ENCODE results near the gene OR6C76.
"Not testable (repeated sequence)": the region's sequence is repeated elsewhere in the genome, so short reads cannot be mapped to it uniquely, and the experiment has no call there.

Gene OR6C76

DNA sequence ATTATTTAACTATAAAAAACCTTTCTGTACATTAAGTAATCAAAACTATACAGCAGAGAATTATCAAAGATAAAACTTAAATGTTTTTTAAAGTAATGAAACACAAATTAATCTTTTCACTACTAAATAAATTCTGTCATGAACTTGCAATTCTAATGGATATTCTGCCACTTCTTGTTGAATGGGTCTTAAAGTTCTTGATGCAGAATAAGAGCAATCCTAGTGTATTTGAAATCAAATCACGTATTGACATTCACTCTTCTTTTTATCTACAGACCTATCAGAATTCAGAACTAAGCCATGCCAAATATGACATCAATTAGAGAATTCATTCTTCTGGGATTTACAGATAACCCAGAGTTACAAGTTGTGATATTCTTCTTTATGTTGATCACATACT lies 25.8 kb upstream of the OR6C76 start, which contains the start of gene OR6C65:
TSS of gene OR6C65 (plus strand) at position 301 of the 400 bp plus-strand sequence. CDS start at position 301, 0 bp downstream.
- no peak for DNase-seq (ENCODE audit: low spot score)
- WGBS, 2 donors (ENCODE audit: extremely low coverage in 2 of 2, insufficient read length in 2 of 2, insufficient replicate concordance in 1 of 2), result no CpG with 5 or more reads among the region's 1 CpG
- H3K23ac ChIP-seq (ENCODE audit: low read depth, low read length, poor library complexity), result no peak within 1 kb of the TSS
- no peak within 1 kb of the TSS for H2AK5ac ChIP-seq (ENCODE audit: low read depth, low read length)
- no peak within 1 kb of the TSS for H2BK120ac ChIP-seq (ENCODE audit: low read depth, low read length)
- H3K9ac ChIP-seq (ENCODE audit: low read depth, low read length, poor library complexity), result no peak within 1 kb of the TSS
- H2BK15ac ChIP-seq (ENCODE audit: low read length), result no peak within 1 kb of the TSS
- H2BK12ac ChIP-seq (ENCODE audit: low read length), result no peak within 1 kb of the TSS
- H4K8ac ChIP-seq (ENCODE audit: low read depth, low read length), result no peak within 1 kb of the TSS
- no peak within 1 kb of the TSS for H3K4me3 ChIP-seq (ENCODE audit: low read length in 2 of 2)
- no peaks in the 10 kb centered on the region for H3K27me3 ChIP-seq (ENCODE audit: control insufficient read depth in 3 of 3, insufficient read depth in 3 of 3, low read depth in 1 of 3, low read length in 3 of 3)
- H3K18ac ChIP-seq (ENCODE audit: low read length), result no peak within 1 kb of the TSS
- no peak within 1 kb of the TSS for H2BK5ac ChIP-seq (ENCODE audit: low read length)
- no peaks in the 10 kb centered on the region for H3K4me1 ChIP-seq (ENCODE audit: control insufficient read depth in 2 of 2, insufficient read depth in 1 of 2, low read depth in 1 of 2, low read length in 2 of 2)
- H3K9me3 ChIP-seq (replicated peaks in 1 of 2; ENCODE audit: control insufficient read depth in 2 of 2, insufficient read depth in 1 of 2, low read depth in 1 of 2, low read length in 2 of 2), result no peaks in the 10 kb centered on the region
- H3K4ac ChIP-seq (ENCODE audit: low read length), result no peak within 1 kb of the TSS
- H4K91ac ChIP-seq (ENCODE audit: low read depth, low read length, poor library complexity), result no peak within 1 kb of the TSS
- no peak within 1 kb of the TSS for H3K27ac ChIP-seq (replicated peaks; ENCODE audit: low read length)
- no peak within 1 kb of the TSS for H2AFZ ChIP-seq (ENCODE audit: low read length)
- H3K36me3 ChIP-seq (replicated peaks in 1 of 2; ENCODE audit: control insufficient read depth in 2 of 2, insufficient read depth in 2 of 2, low read length in 2 of 2), result no peaks in the 10 kb centered on the region
- H3K4me2 ChIP-seq (ENCODE audit: insufficient read depth, low read length, poor library complexity, severe bottlenecking), result no peak within 1 kb of the TSS
- H3K79me1 ChIP-seq (ENCODE audit: low read depth, low read length), result no peaks in the 10 kb centered on the region
- no peak within 1 kb of the TSS for H3K14ac ChIP-seq (ENCODE audit: low read length)

DNA sequence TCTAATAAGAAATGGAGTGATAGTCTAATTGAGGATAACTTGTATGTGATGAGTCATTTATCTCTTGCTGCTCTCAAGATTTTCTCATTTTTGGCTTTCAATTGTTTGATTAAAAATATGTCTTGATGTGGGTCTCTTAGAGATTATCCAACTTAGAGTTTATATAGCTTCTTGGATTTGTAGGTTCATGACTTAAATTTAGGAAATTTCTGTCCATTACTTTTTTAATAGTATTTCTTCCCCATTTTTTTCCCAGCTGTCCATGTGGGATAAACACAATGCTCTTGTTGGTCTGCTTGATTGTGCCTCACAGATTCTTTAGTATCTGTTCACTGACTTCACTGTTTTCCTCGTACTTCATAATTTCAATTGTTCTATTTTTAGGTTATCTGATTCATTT lies 18.2 kb upstream of the OR6C76 start:
- Histone ChIP-seq H3K27ac (replicated peaks; ENCODE audit: low read length) (no peak overlapping the region), H2AK5ac (ENCODE audit: low read depth, low read length) (no peak overlapping the region), H3K36me3 (replicated peaks in 1 of 2; ENCODE audit: control insufficient read depth in 2 of 2, insufficient read depth in 2 of 2, low read length in 2 of 2) (no peaks in the 10 kb centered on the region), H3K4me1 (ENCODE audit: control insufficient read depth in 2 of 2, insufficient read depth in 1 of 2, low read depth in 1 of 2, low read length in 2 of 2) (no peaks in the 10 kb centered on the region), H4K8ac (ENCODE audit: low read depth, low read length) (no peak overlapping the region), H3K14ac (ENCODE audit: low read length) (no peak overlapping the region), H4K91ac (ENCODE audit: low read depth, low read length, poor library complexity) (no peak overlapping the region), H2AFZ (ENCODE audit: low read length) (no peak overlapping the region), H3K4me2 (ENCODE audit: insufficient read depth, low read length, poor library complexity, severe bottlenecking) (no peak overlapping the region), H3K9me3 (replicated peaks in 1 of 2; ENCODE audit: control insufficient read depth in 2 of 2, insufficient read depth in 1 of 2, low read depth in 1 of 2, low read length in 2 of 2) (no peaks in the 10 kb centered on the region), H3K9ac (ENCODE audit: low read depth, low read length, poor library complexity) (no peak overlapping the region), H3K4me3 (ENCODE audit: low read length in 2 of 2) (no peak overlapping the region), H3K23ac (ENCODE audit: low read depth, low read length, poor library complexity) (no peak overlapping the region), H2BK15ac (ENCODE audit: low read length) (no peak overlapping the region), H3K18ac (ENCODE audit: low read length) (no peak overlapping the region), H2BK5ac (ENCODE audit: low read length) (no peak overlapping the region), H3K79me1 (ENCODE audit: low read depth, low read length) (no peaks in the 10 kb centered on the region), H3K27me3 (ENCODE audit: control insufficient read depth in 3 of 3, insufficient read depth in 3 of 3, low read depth in 1 of 3, low read length in 3 of 3) (no peaks in the 10 kb centered on the region), H2BK12ac (ENCODE audit: low read length) (no peak overlapping the region), H3K4ac (ENCODE audit: low read length) (no peak overlapping the region), H2BK120ac (ENCODE audit: low read depth, low read length) (no peak overlapping the region)
- WGBS, 2 donors (ENCODE audit: extremely low coverage in 2 of 2, insufficient read length in 2 of 2, insufficient replicate concordance in 1 of 2), result no CpG with 5 or more reads among the region's 1 CpG
- no peak for DNase-seq (ENCODE audit: low spot score)

DNA sequence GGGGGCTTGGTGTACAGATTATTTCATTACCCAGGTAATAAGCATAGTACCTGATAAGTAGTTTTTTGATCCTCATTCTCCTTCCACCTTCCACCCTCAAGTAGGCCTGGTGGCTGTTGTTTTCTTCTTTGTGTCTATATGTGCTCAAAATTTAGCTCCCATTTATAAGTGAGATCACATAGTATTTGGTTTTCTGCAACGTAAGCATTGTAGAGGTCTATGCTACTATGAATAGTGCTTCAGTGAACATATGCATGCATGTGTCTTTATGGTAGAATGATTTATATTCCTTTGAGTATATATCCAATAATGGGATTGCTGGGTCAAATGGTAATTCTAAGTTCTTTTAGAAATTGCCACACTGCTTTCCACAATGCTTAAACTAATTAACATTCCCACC lies 16.9 kb upstream of the OR6C76 start:
- not testable (repeated sequence) for H2AK5ac ChIP-seq (ENCODE audit: low read depth, low read length); H2BK5ac ChIP-seq (ENCODE audit: low read length); H3K9me3 ChIP-seq (replicated peaks in 1 of 2; ENCODE audit: control insufficient read depth in 2 of 2, insufficient read depth in 1 of 2, low read depth in 1 of 2, low read length in 2 of 2); H3K18ac ChIP-seq (ENCODE audit: low read length); DNase-seq (ENCODE audit: low spot score); H4K91ac ChIP-seq (ENCODE audit: low read depth, low read length, poor library complexity); H3K4ac ChIP-seq (ENCODE audit: low read length); H3K27me3 ChIP-seq (ENCODE audit: control insufficient read depth in 3 of 3, insufficient read depth in 3 of 3, low read depth in 1 of 3, low read length in 3 of 3); H3K9ac ChIP-seq (ENCODE audit: low read depth, low read length, poor library complexity); H2BK120ac ChIP-seq (ENCODE audit: low read depth, low read length); H3K27ac ChIP-seq (replicated peaks; ENCODE audit: low read length); H3K23ac ChIP-seq (ENCODE audit: low read depth, low read length, poor library complexity); H2BK12ac ChIP-seq (ENCODE audit: low read length); H3K4me1 ChIP-seq (ENCODE audit: control insufficient read depth in 2 of 2, insufficient read depth in 1 of 2, low read depth in 1 of 2, low read length in 2 of 2); H3K4me3 ChIP-seq (ENCODE audit: low read length in 2 of 2); H3K4me2 ChIP-seq (ENCODE audit: insufficient read depth, low read length, poor library complexity, severe bottlenecking); H3K79me1 ChIP-seq (ENCODE audit: low read depth, low read length); H3K36me3 ChIP-seq (replicated peaks in 1 of 2; ENCODE audit: control insufficient read depth in 2 of 2, insufficient read depth in 2 of 2, low read length in 2 of 2); H3K14ac ChIP-seq (ENCODE audit: low read length); H4K8ac ChIP-seq (ENCODE audit: low read depth, low read length); H2BK15ac ChIP-seq (ENCODE audit: low read length); H2AFZ ChIP-seq (ENCODE audit: low read length)
- no CpG with 5 or more reads among the region's 1 CpG for WGBS, 2 donors (ENCODE audit: extremely low coverage in 2 of 2, insufficient read length in 2 of 2, insufficient replicate concordance in 1 of 2)

DNA sequence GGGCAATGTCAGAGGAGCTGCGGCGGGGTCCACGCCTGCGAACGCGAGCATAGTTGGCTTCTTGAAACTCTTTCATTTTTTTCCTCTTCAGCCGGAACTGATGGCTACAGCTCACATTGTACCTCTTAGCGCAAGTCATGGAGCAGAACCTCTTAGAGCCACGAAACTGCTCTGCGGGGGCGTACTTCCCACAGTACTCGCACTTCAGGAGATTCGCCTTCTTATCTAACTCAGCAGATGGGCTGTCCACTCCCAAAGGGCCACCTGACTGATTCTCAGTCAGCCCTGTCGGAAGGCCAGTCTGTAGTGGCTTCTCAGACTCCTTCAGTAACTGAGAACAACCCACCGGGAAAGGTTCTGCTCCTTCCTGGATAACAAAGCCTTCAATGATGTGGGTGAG lies 13.9 kb upstream of the OR6C76 start:
- H4K8ac ChIP-seq (ENCODE audit: low read depth, low read length); H2AK5ac ChIP-seq (ENCODE audit: low read depth, low read length); H3K9ac ChIP-seq (ENCODE audit: low read depth, low read length, poor library complexity); H4K91ac ChIP-seq (ENCODE audit: low read depth, low read length, poor library complexity); H3K27ac ChIP-seq (replicated peaks; ENCODE audit: low read length); H3K4me1 ChIP-seq (ENCODE audit: control insufficient read depth in 2 of 2, insufficient read depth in 1 of 2, low read depth in 1 of 2, low read length in 2 of 2); H3K4me3 ChIP-seq (ENCODE audit: low read length in 2 of 2); H3K18ac ChIP-seq (ENCODE audit: low read length); H3K36me3 ChIP-seq (replicated peaks in 1 of 2; ENCODE audit: control insufficient read depth in 2 of 2, insufficient read depth in 2 of 2, low read length in 2 of 2); H3K14ac ChIP-seq (ENCODE audit: low read length); H3K4ac ChIP-seq (ENCODE audit: low read length); DNase-seq (ENCODE audit: low spot score); H2BK12ac ChIP-seq (ENCODE audit: low read length); H3K9me3 ChIP-seq (replicated peaks in 1 of 2; ENCODE audit: control insufficient read depth in 2 of 2, insufficient read depth in 1 of 2, low read depth in 1 of 2, low read length in 2 of 2); H2BK120ac ChIP-seq (ENCODE audit: low read depth, low read length); H2BK15ac ChIP-seq (ENCODE audit: low read length); H3K23ac ChIP-seq (ENCODE audit: low read depth, low read length, poor library complexity); H2BK5ac ChIP-seq (ENCODE audit: low read length); H3K4me2 ChIP-seq (ENCODE audit: insufficient read depth, low read length, poor library complexity, severe bottlenecking); H3K27me3 ChIP-seq (ENCODE audit: control insufficient read depth in 3 of 3, insufficient read depth in 3 of 3, low read depth in 1 of 3, low read length in 3 of 3); H2AFZ ChIP-seq (ENCODE audit: low read length); H3K79me1 ChIP-seq (ENCODE audit: low read depth, low read length): not testable (repeated sequence)
- WGBS, 2 donors (ENCODE audit: extremely low coverage in 2 of 2, insufficient read length in 2 of 2, insufficient replicate concordance in 1 of 2), result no CpG with 5 or more reads among the region's 15 CpGs

All from neuronal stem cell (in vitro differentiated cells).